Measurements from ENCODE around the gene GSTM2.

The GSTM2 gene

DNA sequence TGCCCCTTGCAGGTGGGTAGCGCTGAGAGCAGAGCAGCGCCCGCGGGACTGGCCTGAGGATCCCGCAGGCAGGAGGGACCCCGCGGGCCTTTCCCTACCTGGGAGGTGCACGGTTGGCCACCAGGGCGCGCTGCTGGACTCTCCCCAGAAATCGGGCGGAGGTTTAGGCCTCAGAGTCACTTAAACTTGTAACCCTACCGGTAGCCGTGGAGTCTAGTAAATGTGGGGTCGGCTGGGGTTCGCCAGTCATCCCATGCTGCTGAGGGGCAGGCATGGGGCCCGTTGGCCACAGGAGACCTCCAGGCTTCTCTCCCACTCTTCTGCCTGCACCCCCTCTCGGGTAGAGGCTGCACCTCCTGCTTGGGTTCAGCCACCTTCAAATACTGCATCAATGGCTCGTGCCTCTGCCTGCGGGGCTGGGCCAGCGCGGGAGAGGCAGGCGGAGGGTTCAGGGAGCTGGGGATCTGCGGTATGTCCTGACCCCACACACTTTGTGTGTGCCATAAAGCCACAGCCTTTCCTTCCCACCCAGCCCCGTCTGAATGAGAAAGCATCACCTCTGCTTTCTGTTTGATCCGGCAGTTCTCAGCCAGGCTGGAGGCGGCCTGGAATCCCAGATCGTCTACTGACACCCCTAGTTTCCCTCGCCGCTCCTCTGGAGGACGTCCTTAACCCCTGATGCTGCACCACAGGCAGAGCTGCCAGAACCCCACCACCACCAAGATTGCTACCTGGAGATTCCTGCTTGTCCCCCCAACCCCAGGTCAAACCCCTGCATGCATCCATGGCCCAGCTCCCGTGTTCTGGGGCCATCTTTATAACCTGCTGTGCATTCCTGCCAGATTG is 24.2 kb upstream of the GSTM2 start (continued):
- no peak for TF ChIP-seq ZBTB1 (tag by site-specific recombination; IDR thresholded peaks at IDR 0.05)
- TF ChIP-seq ZBTB11 (tag by site-specific recombination; conservative IDR thresholded peaks at IDR 0.05; ENCODE audit: low read depth): no peak
- no peak for TF ChIP-seq ZNF248 (tag by site-specific recombination; IDR thresholded peaks at IDR 0.05)
- TF ChIP-seq PRDM1 (tag by site-specific recombination; IDR thresholded peaks at IDR 0.05): peak; percentile 14; the same call in 1 of the 2 replicates
- TF ChIP-seq ZNF324 (tag by site-specific recombination; IDR thresholded peaks at IDR 0.05): no peak
- TF ChIP-seq ZFP3 (tag by site-specific recombination; IDR thresholded peaks at IDR 0.05; ENCODE audit: low read depth): no peak
- 0 out of 2 replicates have a peak, but pooled peaks have one; percentile 35 for TF ChIP-seq BCL11B (tag by site-specific recombination; IDR thresholded peaks at IDR 0.05; ENCODE audit: low read depth)
- no peak for TF ChIP-seq ZNF768 (tag by site-specific recombination; IDR thresholded peaks at IDR 0.05)
- TF ChIP-seq ZBTB49 (tag by site-specific recombination; IDR thresholded peaks at IDR 0.05; ENCODE audit: low read depth): no peak
- TF ChIP-seq SP2 (tag by site-specific recombination; IDR thresholded peaks at IDR 0.05): no peak
- no peak for TF ChIP-seq ZNF23 (tag by site-specific recombination; IDR thresholded peaks at IDR 0.05; ENCODE audit: borderline replicate concordance)
- TF ChIP-seq ZNF350 (tag by site-specific recombination; IDR thresholded peaks at IDR 0.05): no peak
- no peak for TF ChIP-seq ZSCAN16 (tag by site-specific recombination; IDR thresholded peaks at IDR 0.05)
- no peak for TF ChIP-seq ZBTB21 (tag by site-specific recombination; IDR thresholded peaks at IDR 0.05)
- no peak for TF ChIP-seq ZBTB20 (tag by site-specific recombination; IDR thresholded peaks at IDR 0.05)
- no peak for TF ChIP-seq ZNF354C (tag by site-specific recombination; IDR thresholded peaks at IDR 0.05; ENCODE audit: borderline replicate concordance, low read depth)
- no peak for TF ChIP-seq ZNF391 (tag by site-specific recombination; IDR thresholded peaks at IDR 0.05; ENCODE audit: borderline replicate concordance, low read depth)
- no peak for TF ChIP-seq ZNF596 (tag by site-specific recombination; IDR thresholded peaks at IDR 0.05)
- no peak for TF ChIP-seq ZNF544 (tag by site-specific recombination; IDR thresholded peaks at IDR 0.05)
- TF ChIP-seq, protein P1, sequence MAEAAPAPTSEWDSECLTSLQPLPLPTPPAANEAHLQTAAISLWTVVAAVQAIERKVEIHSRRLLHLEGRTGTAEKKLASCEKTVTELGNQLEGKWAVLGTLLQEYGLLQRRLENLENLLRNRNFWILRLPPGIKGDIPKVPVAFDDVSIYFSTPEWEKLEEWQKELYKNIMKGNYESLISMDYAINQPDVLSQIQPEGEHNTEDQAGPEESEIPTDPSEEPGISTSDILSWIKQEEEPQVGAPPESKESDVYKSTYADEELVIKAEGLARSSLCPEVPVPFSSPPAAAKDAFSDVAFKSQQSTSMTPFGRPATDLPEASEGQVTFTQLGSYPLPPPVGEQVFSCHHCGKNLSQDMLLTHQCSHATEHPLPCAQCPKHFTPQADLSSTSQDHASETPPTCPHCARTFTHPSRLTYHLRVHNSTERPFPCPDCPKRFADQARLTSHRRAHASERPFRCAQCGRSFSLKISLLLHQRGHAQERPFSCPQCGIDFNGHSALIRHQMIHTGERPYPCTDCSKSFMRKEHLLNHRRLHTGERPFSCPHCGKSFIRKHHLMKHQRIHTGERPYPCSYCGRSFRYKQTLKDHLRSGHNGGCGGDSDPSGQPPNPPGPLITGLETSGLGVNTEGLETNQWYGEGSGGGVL (tag by site-specific recombination; IDR thresholded peaks at IDR 0.05): no peak
- no peak for TF ChIP-seq ZNF341 (tag by site-specific recombination; IDR thresholded peaks at IDR 0.05; ENCODE audit: low read depth)
- TF ChIP-seq ZFP37 (tag by site-specific recombination; IDR thresholded peaks at IDR 0.05): no peak
- no peak for TF ChIP-seq ZNF24 (tag by site-specific recombination; IDR thresholded peaks at IDR 0.05)
- peak; percentile 71 for TF ChIP-seq GLIS2 (tag by site-specific recombination; IDR thresholded peaks at IDR 0.05)
- TF ChIP-seq ZNF174 (tag by site-specific recombination; IDR thresholded peaks at IDR 0.05): no peak
- no peak for TF ChIP-seq ZNF510 (tag by site-specific recombination; IDR thresholded peaks at IDR 0.05; ENCODE audit: insufficient replicate concordance)
- TF ChIP-seq, protein P2, sequence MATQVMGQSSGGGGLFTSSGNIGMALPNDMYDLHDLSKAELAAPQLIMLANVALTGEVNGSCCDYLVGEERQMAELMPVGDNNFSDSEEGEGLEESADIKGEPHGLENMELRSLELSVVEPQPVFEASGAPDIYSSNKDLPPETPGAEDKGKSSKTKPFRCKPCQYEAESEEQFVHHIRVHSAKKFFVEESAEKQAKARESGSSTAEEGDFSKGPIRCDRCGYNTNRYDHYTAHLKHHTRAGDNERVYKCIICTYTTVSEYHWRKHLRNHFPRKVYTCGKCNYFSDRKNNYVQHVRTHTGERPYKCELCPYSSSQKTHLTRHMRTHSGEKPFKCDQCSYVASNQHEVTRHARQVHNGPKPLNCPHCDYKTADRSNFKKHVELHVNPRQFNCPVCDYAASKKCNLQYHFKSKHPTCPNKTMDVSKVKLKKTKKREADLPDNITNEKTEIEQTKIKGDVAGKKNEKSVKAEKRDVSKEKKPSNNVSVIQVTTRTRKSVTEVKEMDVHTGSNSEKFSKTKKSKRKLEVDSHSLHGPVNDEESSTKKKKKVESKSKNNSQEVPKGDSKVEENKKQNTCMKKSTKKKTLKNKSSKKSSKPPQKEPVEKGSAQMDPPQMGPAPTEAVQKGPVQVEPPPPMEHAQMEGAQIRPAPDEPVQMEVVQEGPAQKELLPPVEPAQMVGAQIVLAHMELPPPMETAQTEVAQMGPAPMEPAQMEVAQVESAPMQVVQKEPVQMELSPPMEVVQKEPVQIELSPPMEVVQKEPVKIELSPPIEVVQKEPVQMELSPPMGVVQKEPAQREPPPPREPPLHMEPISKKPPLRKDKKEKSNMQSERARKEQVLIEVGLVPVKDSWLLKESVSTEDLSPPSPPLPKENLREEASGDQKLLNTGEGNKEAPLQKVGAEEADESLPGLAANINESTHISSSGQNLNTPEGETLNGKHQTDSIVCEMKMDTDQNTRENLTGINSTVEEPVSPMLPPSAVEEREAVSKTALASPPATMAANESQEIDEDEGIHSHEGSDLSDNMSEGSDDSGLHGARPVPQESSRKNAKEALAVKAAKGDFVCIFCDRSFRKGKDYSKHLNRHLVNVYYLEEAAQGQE (tag by site-specific recombination; IDR thresholded peaks at IDR 0.05): no peak
- 0 out of 2 replicates have a peak, but pooled peaks have one; percentile 33 for TF ChIP-seq SP7 (tag by site-specific recombination; IDR thresholded peaks at IDR 0.05)
- TF ChIP-seq ZNF837 (tag by site-specific recombination; IDR thresholded peaks at IDR 0.05): no peak

Data from HEK293 (cell line).